HEK293T (cell line): Measurements from ENCODE around the gene MBNL3.

Experiments
- CTCF ChIA-PET: fragments of 350-600 bp; formaldehyde crosslinking; extraction: SDS; loops from one replicate; lab custom pipeline; 2021; ENCODE audit warnings: antibody characterized with exemption, inconsistent platforms; lab: Yijun Ruan, JAX
- POLR2A ChIA-PET: fragments of 350-600 bp; formaldehyde crosslinking; extraction: SDS; loops from one replicate; lab custom pipeline; 2020; ENCODE audit warnings: antibody characterized with exemption, inconsistent platforms; lab: Yijun Ruan, JAX
- DNase-seq: peaks from one replicate; pipeline ENCODE4 v3.0.0; 2012; ENCODE audit warnings: mixed read lengths; ENCODE audit errors: extremely low spot score
- ARNT ChIP-seq: fragments of 450-650 bp; IDR thresholded peaks from 2 replicates; pipeline ENCODE4 v1.6.1; 2017; ENCODE audit warnings: mild to moderate bottlenecking
- BHLHE40 ChIP-seq: fragments of 450-650 bp; IDR thresholded peaks from 2 replicates; pipeline ENCODE4 v1.6.1; 2016; ENCODE audit warnings: mild to moderate bottlenecking, moderate library complexity, borderline replicate concordance
- CTBP1 ChIP-seq: fragments of 450-650 bp; IDR thresholded peaks from 2 replicates; pipeline ENCODE4 v1.6.1; 2016; ENCODE audit warnings: borderline replicate concordance
- ELF4 ChIP-seq: fragments of 450-650 bp; IDR thresholded peaks from 2 replicates; pipeline ENCODE4 v1.6.1; 2017; ENCODE audit warnings: antibody characterized with exemption
- FOXA1 ChIP-seq: fragments of 450-650 bp; IDR thresholded peaks from 2 replicates; pipeline ENCODE4 v1.6.1; 2016; ENCODE audit warnings: mild to moderate bottlenecking
- FOXK2 ChIP-seq: fragments of 450-650 bp; IDR thresholded peaks from 2 replicates; pipeline ENCODE4 v1.6.1; 2016; ENCODE audit warnings: mild to moderate bottlenecking
- FOXM1 ChIP-seq: fragments of 450-650 bp; IDR thresholded peaks from 2 replicates; pipeline ENCODE4 v1.6.1; 2017; ENCODE audit warnings: mild to moderate bottlenecking, borderline replicate concordance
- HDGF ChIP-seq: fragments of 450-650 bp; IDR thresholded peaks from 2 replicates; pipeline ENCODE4 v1.6.1; 2017; ENCODE audit warnings: antibody characterized with exemption, borderline replicate concordance
- L3MBTL2 ChIP-seq: fragments of 450-650 bp; conservative IDR thresholded peaks from 2 replicates; pipeline ENCODE4 v1.6.1; 2016; ENCODE audit warnings: mild to moderate bottlenecking
- LEF1 ChIP-seq: fragments of 450-650 bp; IDR thresholded peaks from 2 replicates; pipeline ENCODE4 v1.6.1; 2017; ENCODE audit warnings: mild to moderate bottlenecking, borderline replicate concordance
- NFRKB ChIP-seq: fragments of 450-650 bp; IDR thresholded peaks from 2 replicates; pipeline ENCODE4 v1.6.1; 2016; ENCODE audit warnings: mild to moderate bottlenecking, moderate library complexity
- PKNOX1 ChIP-seq: fragments of 450-650 bp; IDR thresholded peaks from 2 replicates; pipeline ENCODE4 v1.6.1; 2016
- SP1 ChIP-seq: fragments of 450-650 bp; IDR thresholded peaks from 2 replicates; pipeline ENCODE4 v1.6.1; 2017
- SUZ12 ChIP-seq: fragments of 450-650 bp; IDR thresholded peaks from 2 replicates; pipeline ENCODE4 v1.6.1; 2016; ENCODE audit warnings: mild to moderate bottlenecking
- TARDBP ChIP-seq: fragments of 450-650 bp; IDR thresholded peaks from 2 replicates; pipeline ENCODE4 v1.6.1; 2016
- ZNF384 ChIP-seq: fragments of 450-650 bp; IDR thresholded peaks from 2 replicates; pipeline ENCODE4 v1.6.1; 2016

Gene MBNL3

GRCh38 chrX:132488819-132489577 lies at the start of gene MBNL3:
Gene MBNL3 (minus strand): TSS chrX:132489038. CDS start chrX:132439611, 49,427 bp downstream.
- ChIA-PET CTCF (interaction anchor here (0.6 kb wide), 1 partner anchor 8 kb away, joined by 3 read pairs; no protein-coding TSS in a partner anchor), POLR2A (no interaction called here)
- no peak for TF ChIP-seq CTBP1
- no peak for TF ChIP-seq ZNF384
- no peak for TF ChIP-seq FOXM1
- TF ChIP-seq L3MBTL2: peak; percentile 89
- peak; percentile 61 for DNase-seq

GRCh38 chrX:132533409-132533808 lies 44.6 kb upstream of the MBNL3 start:
- no peak for TF ChIP-seq NFRKB
- no peak for TF ChIP-seq TARDBP
- TF ChIP-seq FOXA1: no peak
- no peak for TF ChIP-seq FOXK2
- TF ChIP-seq ZNF384: no peak
- no peak for TF ChIP-seq HDGF
- no peak for TF ChIP-seq SUZ12
- TF ChIP-seq BHLHE40: no peak
- no peak for TF ChIP-seq ELF4
- TF ChIP-seq PKNOX1: no peak
- no peak for TF ChIP-seq ARNT
- no peak for TF ChIP-seq SP1
- TF ChIP-seq LEF1: no peak
- no peak for TF ChIP-seq L3MBTL2
- no peak for TF ChIP-seq FOXM1
- TF ChIP-seq CTBP1: no peak
- ChIA-PET POLR2A (no interaction called here), CTCF (no interaction called here)
- DNase-seq: no peak

GRCh38 chrX:132532913-132533312 lies 44.1 kb upstream of the MBNL3 start:
- ChIA-PET POLR2A (no interaction called here), CTCF (no interaction called here)
- DNase-seq: no peak
- TF ChIP-seq BHLHE40 (no peak), CTBP1 (no peak), FOXA1 (no peak), SUZ12 (no peak), PKNOX1 (no peak), FOXM1 (no peak), FOXK2 (no peak), SP1 (no peak), ZNF384 (no peak), ARNT (no peak), TARDBP (no peak), LEF1 (no peak), HDGF (no peak)

GRCh38 chrX:132532097-132532496 lies 43.3 kb upstream of the MBNL3 start:
- TF ChIP-seq SUZ12: no peak
- TF ChIP-seq FOXA1: no peak
- no peak for TF ChIP-seq CTBP1
- no peak for TF ChIP-seq SP1
- ChIA-PET POLR2A (no interaction called here), CTCF (no interaction called here)
- no peak for DNase-seq

- no peak for DNase-seq
- TF ChIP-seq CTBP1: no peak
- no peak for TF ChIP-seq L3MBTL2
- no peak for TF ChIP-seq BHLHE40
- no peak for TF ChIP-seq NFRKB
- TF ChIP-seq SP1: no peak
- no peak for TF ChIP-seq LEF1
- no peak for TF ChIP-seq HDGF
- no peak for TF ChIP-seq ZNF384
- no peak for TF ChIP-seq FOXK2
- TF ChIP-seq ARNT: no peak
- no peak for TF ChIP-seq TARDBP
- TF ChIP-seq FOXM1: no peak
- no peak for TF ChIP-seq ELF4
- no peak for TF ChIP-seq FOXA1
- ChIA-PET POLR2A (no interaction called here), CTCF (no interaction called here)
These were observed 32.0 kb upstream of the MBNL3 start for GRCh38 chrX:132520792-132521191.

GRCh38 chrX:132520213-132520612 lies 31.4 kb upstream of the MBNL3 start:
- CTCF ChIA-PET: no interaction called here
- POLR2A ChIA-PET: no interaction called here
- TF ChIP-seq L3MBTL2 (no peak), FOXM1 (no peak), SP1 (no peak), TARDBP (no peak)
- no peak for DNase-seq

- CTCF ChIA-PET: no interaction called here
- TF ChIP-seq LEF1: no peak
- no peak for TF ChIP-seq FOXK2
- no peak for TF ChIP-seq ZNF384
- no peak for TF ChIP-seq ARNT
- POLR2A ChIA-PET: no interaction called here
- DNase-seq: no peak
These were observed 29.6 kb upstream of the MBNL3 start for GRCh38 chrX:132518401-132518800.
